Endometrial microvascular endothelial cells (primary cell): ENCODE data around the gene CTTNBP2. TPM values are rescaled to one million over a fixed set of nuclear protein-coding genes. Genes with fewer than 3 reads are reported as not detected.

ENCODE experiments used
- in situ Hi-C: cut with HindIII; loops from 2 replicates; pipeline ENCODE4 v1.10.0; 2017; ENCODE audit warnings: low sequenced_read_pairs, low pct_unique_long_range_greater_than_20kb; ENCODE audit errors: inconsistent ontology term
- total RNA-seq: library from RNA; depleted of rRNA; stranded (reverse); fragments of >200 nt; gene quantifications from one replicate; pipeline ENCODE4 v1.2.3, GENCODE V29; 2015; ENCODE audit errors: inconsistent ontology term

The CTTNBP2 gene
- 0.37 TPM for total RNA-seq

GRCh38 chr7:117873310-117874190 is at the start of gene CTTNBP2:
CTTNBP2 (minus strand) TSS chr7:117873441; CDS start chr7:117873415, 26 bp downstream.
- in situ Hi-C loops = no loop called here

GRCh38 chr7:117916309-117916708 is 43.1 kb upstream of the CTTNBP2 start:
- in situ Hi-C loops = no loop called here

GRCh38 chr7:117912421-117912820 is 39.2 kb upstream of the CTTNBP2 start:
- in situ Hi-C loops = no loop called here

GRCh38 chr7:117908031-117908795 is 35.0 kb upstream of the CTTNBP2 start:
- in situ Hi-C loops = no loop called here

- in situ Hi-C loops = no loop called here
These were observed 33.9 kb upstream of the CTTNBP2 start for GRCh38 chr7:117907049-117907640.

GRCh38 chr7:117902314-117902889 is 29.2 kb upstream of the CTTNBP2 start:
- in situ Hi-C loops = no loop called here

- in situ Hi-C loops = no loop called here
These were observed 28.0 kb upstream of the CTTNBP2 start for GRCh38 chr7:117901089-117901797.

- in situ Hi-C loops = no loop called here
These were observed 23.1 kb upstream of the CTTNBP2 start for GRCh38 chr7:117896339-117896738.

GRCh38 chr7:117895276-117895675 is 22.0 kb upstream of the CTTNBP2 start:
- in situ Hi-C loops = no loop called here

GRCh38 chr7:117894037-117894436 is 20.8 kb upstream of the CTTNBP2 start:
- in situ Hi-C loops = no loop called here

- in situ Hi-C loops = no loop called here
These were observed 19.6 kb upstream of the CTTNBP2 start for GRCh38 chr7:117892821-117893220.

GRCh38 chr7:117889611-117890010 is 16.4 kb upstream of the CTTNBP2 start:
- in situ Hi-C loops = no loop called here

GRCh38 chr7:117888627-117889026 is 15.4 kb upstream of the CTTNBP2 start:
- in situ Hi-C loops = no loop called here

GRCh38 chr7:117882594-117882993 is 9.4 kb upstream of the CTTNBP2 start:
- in situ Hi-C loops = no loop called here

- in situ Hi-C loops = no loop called here
These were observed 3.5 kb upstream of the CTTNBP2 start for GRCh38 chr7:117876761-117877160.

- in situ Hi-C loops = no loop called here
These were observed 2.3 kb upstream of the CTTNBP2 start for GRCh38 chr7:117875566-117875965.

- in situ Hi-C loops = no loop called here
These were observed 1.0 kb upstream of the CTTNBP2 start for GRCh38 chr7:117874191-117874700.

- in situ Hi-C loops = no loop called here
These were observed 506 bp downstream of the CTTNBP2 start for GRCh38 chr7:117872561-117873309.
